Vagina (tissue), 2 donors: Measurements from ENCODE around the gene C6.

Experiments
- CTCF ChIP-seq, 3 experiments: fragments of 450-650 bp in 2 of 3; fragments of 200-600 bp in 1 of 3; sonication (generic) in 1 of 3; IDR thresholded peaks; one replicate each; pipeline ENCODE4 v1.5.1; 2017 to 2019; ENCODE audit warnings: antibody characterized with exemption in 3 of 3, mild to moderate bottlenecking in 2 of 3, moderate library complexity in 2 of 3
- POLR2AphosphoS5 ChIP-seq, 2 donors: sonication (generic); formaldehyde crosslinking; IDR thresholded peaks; one replicate each; pipeline ENCODE4 v1.9.0; 2017; ENCODE audit warnings: antibody characterized with exemption in 2 of 2, mild to moderate bottlenecking in 2 of 2, low read depth in 1 of 2; ENCODE audit not compliant: insufficient read depth in 1 of 2

- no peak for TF ChIP-seq CTCF (IDR thresholded peaks at IDR 0.05)
- TF ChIP-seq POLR2AphosphoS5 (IDR thresholded peaks at IDR 0.05; ENCODE audit: insufficient read depth in 1 of 2, low read depth in 1 of 2): no peak
Measured at GRCh38 chr5:41214182-41214581, 850 bp upstream of the C6 start.
